Muscle layer of colon (tissue), 2 donors: ENCODE data around the gene CIDEC.

Source experiments
- H3K27ac ChIP-seq: one replicate; pipeline ENCODE4 v1.7.0; 2013; ENCODE audit warnings: low read depth, mild to moderate bottlenecking, low read length, moderate library complexity
- H3K27me3 ChIP-seq, 2 donors: one replicate each; pipeline ENCODE4 v1.7.0; 2013; ENCODE audit warnings: low read length in 2 of 2, mild to moderate bottlenecking in 2 of 2; ENCODE audit not compliant: insufficient read depth in 2 of 2, control insufficient read depth in 1 of 2
- H3K36me3 ChIP-seq: one replicate; pipeline ENCODE4 v1.7.0; 2013; ENCODE audit warnings: mild to moderate bottlenecking, low read length; ENCODE audit not compliant: insufficient read depth
- H3K4me1 ChIP-seq: one replicate; pipeline ENCODE4 v1.7.0; 2013; ENCODE audit warnings: mild to moderate bottlenecking, low read length; ENCODE audit not compliant: insufficient read depth
- H3K4me3 ChIP-seq, 2 donors: one replicate each; pipeline ENCODE4 v1.7.0; 2013; ENCODE audit warnings: low read length in 2 of 2, low read depth in 1 of 2, mild to moderate bottlenecking in 1 of 2, moderate library complexity in 1 of 2
- H3K9ac ChIP-seq: one replicate; pipeline ENCODE4 v1.7.0; 2013; ENCODE audit warnings: low read length
- H3K9me3 ChIP-seq: one replicate; pipeline ENCODE4 v1.7.0; 2013; ENCODE audit warnings: mild to moderate bottlenecking, low read length
- donor health status: abdominal sarcoma.
- donor health status: Adenocarcinoma of cecum.

The CIDEC gene, protein sequence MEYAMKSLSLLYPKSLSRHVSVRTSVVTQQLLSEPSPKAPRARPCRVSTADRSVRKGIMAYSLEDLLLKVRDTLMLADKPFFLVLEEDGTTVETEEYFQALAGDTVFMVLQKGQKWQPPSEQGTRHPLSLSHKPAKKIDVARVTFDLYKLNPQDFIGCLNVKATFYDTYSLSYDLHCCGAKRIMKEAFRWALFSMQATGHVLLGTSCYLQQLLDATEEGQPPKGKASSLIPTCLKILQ

GRCh38 chr3:9879830-9880549 is at the start of gene CIDEC:
Gene CIDEC (minus strand): TSS chr3:9880253. CDS start chr3:9878486, 1,767 bp downstream.
- Histone ChIP-seq H3K36me3 (no peaks in the 10 kb centered on the region), H3K9me3 (no peaks in the 10 kb centered on the region), H3K4me1 (no peaks in the 10 kb centered on the region), H3K27ac (no peak within 1 kb of the TSS), H3K9ac (no peak within 1 kb of the TSS), H3K27me3 (no peaks in the 10 kb centered on the region), H3K4me3 (no peak within 1 kb of the TSS)

DNA sequence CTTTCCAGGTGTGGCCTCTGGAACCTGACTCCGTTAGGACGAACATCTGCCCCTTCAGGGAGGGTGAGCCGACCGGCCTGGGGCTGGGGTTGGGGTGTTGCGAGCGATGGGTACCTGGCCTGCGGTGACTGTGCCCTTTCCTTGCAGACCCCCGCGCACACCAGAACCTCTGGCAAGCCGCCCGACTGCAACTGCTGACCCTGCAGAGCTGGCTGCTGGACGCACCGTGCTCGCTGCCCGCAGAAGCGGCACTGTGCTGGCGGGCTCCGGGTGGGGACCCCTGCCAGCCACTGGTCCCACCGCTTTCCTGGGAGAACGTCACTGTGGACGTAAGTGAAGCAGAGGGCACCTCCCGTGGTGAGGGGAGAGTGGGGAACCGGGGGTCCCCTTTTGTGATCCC is 48.1 kb upstream of the CIDEC start:
- Histone ChIP-seq H3K27me3 (no peaks in the 10 kb centered on the region), H3K9me3 (no peaks in the 10 kb centered on the region), H3K36me3 (peaks cover 26% of the 10 kb centered on the region), H3K4me3 (no peak overlapping the region), H3K9ac (no peak overlapping the region), H3K4me1 (no peaks in the 10 kb centered on the region), H3K27ac (no peak overlapping the region)

DNA sequence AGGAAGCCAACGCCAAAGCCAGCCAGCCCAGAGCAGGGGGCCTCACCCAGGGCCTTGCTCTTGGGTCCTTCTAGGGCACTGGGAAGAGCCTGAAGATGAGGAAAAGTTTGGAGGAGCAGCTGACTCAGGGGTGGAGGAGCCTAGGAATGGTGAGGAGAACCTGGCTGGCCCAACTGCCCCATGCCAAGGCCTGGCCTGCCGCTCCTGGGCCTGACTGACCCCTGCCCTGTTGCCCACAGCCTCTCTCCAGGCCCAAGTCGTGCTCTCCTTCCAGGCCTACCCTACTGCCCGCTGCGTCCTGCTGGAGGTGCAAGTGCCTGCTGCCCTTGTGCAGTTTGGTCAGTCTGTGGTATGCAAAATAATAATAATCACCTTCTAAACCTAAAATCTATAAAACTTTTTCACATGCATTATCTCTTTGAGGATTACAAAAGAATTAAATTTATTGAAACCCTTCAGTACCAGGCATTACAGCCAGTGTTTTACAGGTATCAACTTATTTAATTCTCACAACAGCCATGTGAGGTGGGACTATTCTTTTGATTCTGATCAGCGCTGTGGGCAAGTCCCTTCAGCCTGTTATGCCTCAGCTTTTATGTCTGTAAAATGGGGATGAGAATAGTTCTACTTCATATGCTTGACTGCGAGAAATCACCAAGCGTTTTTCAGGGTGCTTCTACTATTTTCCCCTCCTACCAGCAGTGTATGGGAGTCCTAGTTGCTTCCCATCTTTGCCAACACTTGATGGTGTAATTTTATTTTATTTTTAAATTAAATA is 38.4 kb upstream of the CIDEC start:
- Histone ChIP-seq H3K27ac (peak overlapping the region; percentile 94), H3K9ac (peak overlapping the region; percentile 89)

GRCh38 chr3:9917820-9918219 is 37.8 kb upstream of the CIDEC start:
- Histone ChIP-seq H3K9ac (peak overlapping the region; percentile 89), H3K9me3 (no peaks in the 10 kb centered on the region), H3K4me1 (peaks cover 32% of the 10 kb centered on the region), H3K36me3 (no peaks in the 10 kb centered on the region), H3K4me3 (peak overlapping the region in 1 of 2 donors; percentile 92), H3K27ac (peak overlapping the region; percentile 94), H3K27me3 (no peaks in the 10 kb centered on the region)

More for the DNA sequence above, 38.4 kb upstream of the CIDEC start:
- Histone ChIP-seq H3K4me3 (peak overlapping the region in 1 of 2 donors; percentile 92), H3K36me3 (peaks cover 2% of the 10 kb centered on the region), H3K9me3 (no peaks in the 10 kb centered on the region), H3K27me3 (no peaks in the 10 kb centered on the region), H3K4me1 (peaks cover 31% of the 10 kb centered on the region)

GRCh38 chr3:9916734-9917680 is 37.0 kb upstream of the CIDEC start, which contains the start of gene IL17RC:
Gene IL17RC (plus strand): TSS chr3:9917098. CDS start chr3:9917316, 218 bp downstream.
- Histone ChIP-seq H3K9ac (peak within 1 kb of the TSS; percentile 89), H3K9me3 (no peaks in the 10 kb centered on the region), H3K27me3 (no peaks in the 10 kb centered on the region), H3K27ac (peak within 1 kb of the TSS; percentile 94), H3K4me3 (peak within 1 kb of the TSS; percentile 66 to 92), H3K36me3 (no peaks in the 10 kb centered on the region), H3K4me1 (peaks cover 32% of the 10 kb centered on the region)

- no peaks in the 10 kb centered on the region for H3K9me3 ChIP-seq
- H3K4me3 ChIP-seq = peak overlapping the region; percentile 41 to 92
- H3K27ac ChIP-seq = peak overlapping the region; percentile 94
- no peaks in the 10 kb centered on the region for H3K27me3 ChIP-seq
- peaks cover 32% of the 10 kb centered on the region for H3K4me1 ChIP-seq
- peak overlapping the region; percentile 89 for H3K9ac ChIP-seq
- H3K36me3 ChIP-seq = no peaks in the 10 kb centered on the region
These were observed 36.3 kb upstream of the CIDEC start for GRCh38 chr3:9916346-9916733.

- Histone ChIP-seq H3K36me3 (no peaks in the 10 kb centered on the region), H3K4me1 (peaks cover 32% of the 10 kb centered on the region), H3K27ac (peak overlapping the region; percentile 75), H3K9me3 (no peaks in the 10 kb centered on the region), H3K27me3 (no peaks in the 10 kb centered on the region), H3K9ac (peak overlapping the region; percentile 71), H3K4me3 (peak overlapping the region; percentile 48 to 73)
These were observed 35.4 kb upstream of the CIDEC start for GRCh38 chr3:9915254-9916141.

GRCh38 chr3:9914559-9915253 is 34.7 kb upstream of the CIDEC start:
- H3K27ac ChIP-seq = peak overlapping the region; percentile 75
- H3K4me3 ChIP-seq = peak overlapping the region; percentile 48 to 73
- no peaks in the 10 kb centered on the region for H3K36me3 ChIP-seq
- peak overlapping the region; percentile 71 for H3K9ac ChIP-seq
- H3K4me1 ChIP-seq = peaks cover 32% of the 10 kb centered on the region
- H3K27me3 ChIP-seq = no peaks in the 10 kb centered on the region
- no peaks in the 10 kb centered on the region for H3K9me3 ChIP-seq

DNA sequence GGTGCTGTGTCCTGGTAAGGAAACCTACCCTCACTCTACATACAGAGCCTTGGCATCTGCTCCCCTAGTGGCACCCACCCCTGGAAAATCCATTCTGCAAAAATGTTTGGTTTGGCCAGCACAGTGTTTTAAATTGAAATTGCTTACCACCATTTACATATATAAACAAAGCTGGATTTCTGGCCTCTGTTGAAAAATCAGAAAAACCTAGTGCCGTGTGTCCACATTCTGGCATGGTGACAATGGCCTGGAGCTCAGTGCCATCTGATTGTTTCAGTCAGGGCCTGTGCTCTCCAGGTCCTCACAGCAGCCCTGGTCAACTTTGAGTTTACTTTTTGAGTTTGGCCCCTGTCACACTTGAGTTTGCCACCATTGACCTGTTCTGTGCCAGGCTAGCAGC is 34.0 kb upstream of the CIDEC start:
- Histone ChIP-seq H3K9ac (peak overlapping the region; percentile 71), H3K4me3 (no peak overlapping the region), H3K36me3 (no peaks in the 10 kb centered on the region), H3K27ac (peak overlapping the region; percentile 75), H3K9me3 (no peaks in the 10 kb centered on the region), H3K27me3 (no peaks in the 10 kb centered on the region), H3K4me1 (peaks cover 32% of the 10 kb centered on the region)
